ENCODE measurements around the gene IL18R1. TPM values are rescaled to one million over a fixed set of nuclear protein-coding genes. Genes with fewer than 3 reads are reported as not detected.

The IL18R1 gene
- total RNA-seq, 1 donor from 2014 or later: 2.2 TPM

- TF ChIP-seq CTCF (IDR thresholded peaks at IDR 0.05): no peak
- Mint-ChIP-seq H3K27me3 (no peaks in the 10 kb centered on the region), H3K27ac (no peak overlapping the region), H3K4me3 (no peak overlapping the region), H3K9me3 (no peaks in the 10 kb centered on the region), H3K36me3 (ENCODE audit: low read depth) (no peaks in the 10 kb centered on the region), H3K4me1 (peaks cover 25% of the 10 kb centered on the region)
- ChIA-PET POLR2A (no interaction called here), CTCF (interaction anchor here (1.2 kb wide), 1 partner anchor 9 kb away, joined by 3 read pairs; no protein-coding TSS in a partner anchor)
- ATAC-seq (ENCODE audit: low read depth): no peak
- intact Hi-C loops (cut with micrococcal nuclease): no loop called here
- no peak for DNase-seq
Measured at GRCh38 chr2:102433973-102434654, 78.5 kb downstream of the IL18R1 start.

DNA sequence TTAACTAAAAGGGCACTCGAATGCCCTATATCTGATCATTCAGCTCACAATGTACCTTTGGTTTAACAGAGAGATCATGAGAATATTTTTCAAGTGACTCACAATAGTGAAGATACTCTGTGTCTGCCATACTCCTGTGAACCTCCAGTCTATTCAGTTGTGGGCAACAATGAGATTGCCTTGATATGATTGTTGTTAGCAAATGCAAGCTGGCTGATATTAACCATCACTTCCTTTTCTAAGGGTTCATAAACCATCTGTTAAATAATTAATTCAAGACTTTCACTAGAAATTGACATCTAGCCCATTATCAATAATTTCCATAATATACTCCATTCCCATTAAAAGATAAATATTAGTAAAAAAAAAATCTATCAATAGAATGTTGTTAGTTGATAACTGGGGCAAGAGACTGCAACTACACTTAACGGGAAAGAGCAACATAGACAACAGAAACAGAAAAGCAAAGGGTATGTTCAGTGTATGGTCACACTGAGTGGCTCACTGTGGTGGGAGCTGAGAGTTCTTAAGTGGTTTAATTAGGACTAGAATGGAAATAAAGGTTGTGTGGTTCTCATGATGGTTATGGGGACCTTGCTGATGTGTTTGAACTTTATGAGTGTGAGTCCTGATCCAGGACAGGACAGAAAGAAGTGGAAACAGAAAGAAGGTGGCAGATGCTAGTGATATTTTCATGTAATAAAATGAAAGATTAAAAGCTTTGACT lies 79.2 kb downstream of the IL18R1 start:
- no peaks in the 10 kb centered on the region for H3K36me3 Mint-ChIP-seq (ENCODE audit: low read depth)
- ChIA-PET CTCF (interaction anchor here (1.0 to 1.7 kb wide), 3 partner anchors 8 to 32 kb away, joined by 3 to 5 read pairs (median 3); no protein-coding TSS in a partner anchor), POLR2A (no interaction called here)
- no peak overlapping the region for H3K4me3 Mint-ChIP-seq
- peaks cover 25% of the 10 kb centered on the region for H3K4me1 Mint-ChIP-seq
- TF ChIP-seq CTCF (IDR thresholded peaks at IDR 0.05): no peak
- intact Hi-C loops (cut with micrococcal nuclease): no loop called here
- no peaks in the 10 kb centered on the region for H3K27me3 Mint-ChIP-seq
- ATAC-seq (ENCODE audit: low read depth) (no peak), DNase-seq (no peak)
- H3K27ac Mint-ChIP-seq: no peak overlapping the region
- no peaks in the 10 kb centered on the region for H3K9me3 Mint-ChIP-seq

- ChIA-PET POLR2A (no interaction called here), CTCF (interaction anchor here (1.0 to 1.7 kb wide), 2 partner anchors 12 to 31 kb away, joined by 3 to 5 read pairs; no protein-coding TSS in a partner anchor)
- no peak for DNase-seq
- no peak overlapping the region for H3K4me3 Mint-ChIP-seq
- H3K4me1 Mint-ChIP-seq: peaks cover 21% of the 10 kb centered on the region
- H3K27ac Mint-ChIP-seq: no peak overlapping the region
- TF ChIP-seq CTCF (IDR thresholded peaks at IDR 0.05): no peak
- no peak for ATAC-seq (ENCODE audit: low read depth)
- intact Hi-C loops (cut with micrococcal nuclease): no loop called here
- H3K9me3 Mint-ChIP-seq: no peaks in the 10 kb centered on the region
- H3K36me3 Mint-ChIP-seq (ENCODE audit: low read depth): no peaks in the 10 kb centered on the region
- H3K27me3 Mint-ChIP-seq: no peaks in the 10 kb centered on the region
Measured at GRCh38 chr2:102435741-102436140, 80.1 kb downstream of the IL18R1 start.

DNA sequence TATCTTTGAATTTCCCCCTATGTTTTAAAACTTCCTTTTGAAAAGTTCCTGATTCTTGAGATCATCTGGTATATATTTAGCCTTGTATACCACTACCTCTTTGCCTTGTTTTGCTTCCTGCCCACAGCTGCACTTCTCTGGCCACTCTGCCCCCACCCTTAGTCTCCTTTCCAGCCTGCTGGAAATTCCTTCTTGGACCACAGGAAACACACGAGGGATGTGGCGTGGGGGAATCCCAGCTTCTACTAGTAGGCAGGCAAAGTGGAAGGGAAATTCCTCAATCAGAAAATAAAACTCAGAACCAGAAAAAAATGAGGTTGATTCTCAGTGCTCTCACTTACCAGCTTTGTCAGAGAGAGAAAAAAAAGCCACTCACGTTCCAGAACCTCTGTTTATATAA lies 80.7 kb downstream of the IL18R1 start:
- Mint-ChIP-seq H3K4me1 (peaks cover 17% of the 10 kb centered on the region), H3K27me3 (no peaks in the 10 kb centered on the region), H3K4me3 (no peak overlapping the region), H3K27ac (no peak overlapping the region), H3K9me3 (no peaks in the 10 kb centered on the region), H3K36me3 (ENCODE audit: low read depth) (no peaks in the 10 kb centered on the region)
- ATAC-seq (ENCODE audit: low read depth): no peak
- TF ChIP-seq CTCF (IDR thresholded peaks at IDR 0.05): no peak
- CTCF ChIA-PET: interaction anchor here (1.7 kb wide), 1 partner anchor 11 kb away, joined by 5 read pairs; no protein-coding TSS in a partner anchor
- intact Hi-C loops (cut with micrococcal nuclease): no loop called here
- no peak for DNase-seq
- POLR2A ChIA-PET: no interaction called here

DNA sequence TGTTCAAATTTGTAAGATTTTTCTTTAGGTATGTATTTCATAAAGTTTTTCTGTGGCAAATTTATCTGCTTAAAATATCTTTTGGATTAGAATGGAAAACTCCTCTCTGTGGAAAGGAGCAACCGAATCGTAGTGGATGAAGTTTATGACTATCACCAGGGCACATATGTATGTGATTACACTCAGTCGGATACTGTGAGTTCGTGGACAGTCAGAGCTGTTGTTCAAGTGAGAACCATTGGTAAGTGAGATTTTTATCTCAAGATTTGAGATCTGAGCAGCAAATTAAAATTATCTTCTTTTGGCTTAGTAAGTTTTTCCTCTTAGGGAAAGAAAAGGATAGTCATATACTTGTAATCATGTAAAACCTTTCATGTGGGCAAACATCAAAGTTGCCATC lies 81.5 kb downstream of the IL18R1 start:
- Mint-ChIP-seq H3K4me3 (no peak overlapping the region), H3K36me3 (ENCODE audit: low read depth) (no peaks in the 10 kb centered on the region), H3K27me3 (no peaks in the 10 kb centered on the region), H3K27ac (no peak overlapping the region), H3K4me1 (peaks cover 15% of the 10 kb centered on the region), H3K9me3 (no peaks in the 10 kb centered on the region)
- ATAC-seq (ENCODE audit: low read depth): no peak
- ChIA-PET POLR2A (no interaction called here), CTCF (no interaction called here)
- intact Hi-C loops (cut with micrococcal nuclease): no loop called here
- no peak for TF ChIP-seq CTCF (IDR thresholded peaks at IDR 0.05)
- DNase-seq: no peak

Data from activated B cell treated with CpG ODN at 0.5 μM for 24 hours (primary cell).